Activated T-cell treated with anti-CD3 and anti-CD28 coated beads, Interleukin-2, amount 50 U/mL, for 72 hours (primary cell): ENCODE measurements around the gene RXYLT1. TPM values are rescaled to one million over a fixed set of nuclear protein-coding genes. Genes with fewer than 3 reads are reported as not detected.
"Not testable (repeated sequence)": the region's sequence is repeated elsewhere in the genome, so short reads cannot be mapped to it uniquely, and the experiment has no call there.

ENCODE experiments used
- ATAC-seq, 2 donors: fragments of 150-1000 bp; cut with Tn5 transposase; replicated peaks in 1 of 2; 2 replicates each; pipeline ENCODE4 v1.10.0; 2021; ENCODE audit warnings: moderate library complexity in 2 of 2, mild to moderate bottlenecking in 1 of 2
- DNase-seq, 2 donors: peaks; one replicate each; pipeline ENCODE4 v3.0.0; 2021 to 2022; ENCODE audit warnings: mixed read lengths in 1 of 2
- H3K27ac Mint-ChIP-seq: one replicate; pipeline ENCODE4 v1.8.0; 2022; ENCODE audit warnings: mild to moderate bottlenecking, moderate library complexity, mixed read lengths
- H3K27me3 Mint-ChIP-seq: one replicate; pipeline ENCODE4 v1.8.0; 2022; ENCODE audit warnings: low read depth, mixed read lengths
- H3K36me3 Mint-ChIP-seq, 2 donors: one replicate each; pipeline ENCODE4 v1.8.0; 2022; ENCODE audit warnings: mixed read lengths in 2 of 2, mild to moderate bottlenecking in 1 of 2; ENCODE audit not compliant: insufficient read depth in 2 of 2
- H3K4me1 Mint-ChIP-seq: one replicate; pipeline ENCODE4 v1.8.0; 2022; ENCODE audit warnings: low read depth, mixed read lengths
- H3K4me3 Mint-ChIP-seq, 2 donors: one replicate each; pipeline ENCODE4 v1.8.0; 2022; ENCODE audit warnings: mild to moderate bottlenecking in 2 of 2, mixed read lengths in 2 of 2, moderate library complexity in 2 of 2
- H3K9me3 Mint-ChIP-seq, 2 donors: one replicate each; pipeline ENCODE4 v1.8.0; 2022; ENCODE audit warnings: mixed read lengths in 2 of 2
- total RNA-seq, 2 donors: library from RNA; stranded (reverse); gene quantifications; one replicate each; pipeline ENCODE4 v1.2.3, GENCODE V29; 2022

The RXYLT1 gene
- total RNA-seq, 2 donors from 2014 or later = 15.0 to 20.1 TPM

DNA sequence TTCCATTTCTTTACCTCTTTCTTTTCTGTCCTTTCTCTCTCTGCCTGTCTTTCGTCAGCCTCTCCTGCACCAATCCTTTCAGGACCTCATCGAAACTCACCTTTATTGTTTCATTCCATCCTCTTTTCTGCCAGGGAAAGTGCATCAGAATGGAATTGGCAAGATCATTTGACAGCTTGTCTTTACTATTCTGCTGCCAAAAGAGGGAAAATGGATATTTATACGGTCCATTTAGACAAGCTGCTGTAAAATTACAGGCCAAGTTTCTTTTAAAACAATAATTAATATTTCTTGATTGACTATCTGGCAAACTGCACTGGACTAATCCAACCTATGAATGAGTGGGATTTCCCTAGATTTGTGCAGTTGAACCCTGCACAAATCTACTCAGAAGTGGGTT, 57.2 kb downstream of the RXYLT1 start:
- H3K27ac Mint-ChIP-seq = no peak overlapping the region
- no peaks in the 10 kb centered on the region for H3K36me3 Mint-ChIP-seq
- H3K4me1 Mint-ChIP-seq = no peaks in the 10 kb centered on the region
- H3K27me3 Mint-ChIP-seq = peaks cover 6% of the 10 kb centered on the region
- no peak for ATAC-seq
- H3K4me3 Mint-ChIP-seq = no peak overlapping the region
- no peak for DNase-seq
- H3K9me3 Mint-ChIP-seq = no peaks in the 10 kb centered on the region

DNA sequence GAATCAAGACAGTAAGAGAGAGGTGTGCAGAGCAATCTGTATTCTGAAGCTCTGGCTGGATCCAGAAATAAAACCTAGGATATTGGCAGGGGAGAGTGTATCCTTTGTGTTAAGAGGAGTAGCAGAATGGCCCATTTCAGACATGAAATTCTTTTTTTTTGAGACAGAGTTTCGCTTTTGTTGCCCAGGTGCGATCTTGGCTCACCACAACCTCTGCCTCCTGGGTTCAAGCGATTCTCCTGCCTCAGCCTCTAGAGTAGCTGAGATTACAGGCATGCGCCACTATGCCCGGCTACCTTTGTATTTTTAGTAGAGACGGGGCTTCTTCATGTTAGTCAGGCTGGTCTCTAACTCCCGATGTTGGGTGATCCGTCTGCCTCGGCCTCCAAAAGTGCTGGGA, 58.7 kb downstream of the RXYLT1 start:
- no peak overlapping the region for H3K4me3 Mint-ChIP-seq
- DNase-seq (no peak), ATAC-seq (no peak)
- H3K27ac Mint-ChIP-seq = no peak overlapping the region
- no peaks in the 10 kb centered on the region for H3K4me1 Mint-ChIP-seq
- H3K36me3 Mint-ChIP-seq = no peaks in the 10 kb centered on the region
- H3K27me3 Mint-ChIP-seq = peaks cover 6% of the 10 kb centered on the region
- H3K9me3 Mint-ChIP-seq = no peaks in the 10 kb centered on the region

DNA sequence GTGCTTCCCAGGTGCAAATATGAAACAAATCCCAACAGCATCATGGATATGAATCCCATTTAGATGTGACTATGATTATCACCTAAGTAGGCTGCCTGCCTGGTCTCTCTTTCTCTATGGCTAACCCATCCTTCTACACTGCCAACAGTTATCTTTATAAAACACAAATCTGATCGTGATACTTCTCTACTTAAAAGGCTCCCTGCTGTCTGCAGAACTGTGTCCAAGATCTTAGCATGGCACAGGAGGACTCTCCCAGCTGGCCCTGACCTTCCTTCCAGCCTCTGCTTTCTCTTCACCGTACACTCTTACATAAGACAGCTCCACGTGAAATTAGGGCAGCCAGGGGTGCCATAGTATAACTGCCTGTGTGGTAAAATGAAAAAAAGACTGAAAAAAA, 61.3 kb downstream of the RXYLT1 start:
- ATAC-seq (no peak), DNase-seq (no peak)
- no peak overlapping the region for H3K4me3 Mint-ChIP-seq

DNA sequence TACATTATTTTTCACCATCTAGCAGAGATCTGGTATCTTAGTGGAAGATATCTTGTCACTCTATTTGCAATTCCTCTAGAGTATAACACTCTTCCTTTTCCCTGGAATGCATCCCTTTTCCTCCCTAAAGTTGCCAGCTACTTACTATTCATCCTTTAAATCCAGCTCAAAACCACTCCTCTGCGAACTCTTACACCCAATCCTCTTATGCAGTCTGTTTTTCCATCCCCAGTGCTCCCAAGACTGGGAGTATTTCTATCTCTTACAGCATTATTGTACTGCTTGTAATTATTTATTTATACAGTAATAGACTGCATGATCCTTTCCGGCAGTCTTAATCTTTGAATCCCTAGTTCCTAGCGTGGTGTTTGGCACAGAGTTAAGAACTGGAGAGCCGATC, 61.9 kb downstream of the RXYLT1 start:
- H3K4me1 Mint-ChIP-seq = peaks cover 8% of the 10 kb centered on the region
- DNase-seq (no peak), ATAC-seq (no peak)
- H3K27me3 Mint-ChIP-seq = peaks cover 29% of the 10 kb centered on the region
- H3K27ac Mint-ChIP-seq = no peak overlapping the region
- no peaks in the 10 kb centered on the region for H3K36me3 Mint-ChIP-seq
- H3K4me3 Mint-ChIP-seq = no peak overlapping the region
- no peaks in the 10 kb centered on the region for H3K9me3 Mint-ChIP-seq

More for the DNA sequence above, 61.3 kb downstream of the RXYLT1 start:
- peaks cover 8% of the 10 kb centered on the region for H3K4me1 Mint-ChIP-seq
- peaks cover 23% of the 10 kb centered on the region for H3K27me3 Mint-ChIP-seq
- no peaks in the 10 kb centered on the region for H3K9me3 Mint-ChIP-seq
- no peaks in the 10 kb centered on the region for H3K36me3 Mint-ChIP-seq
- H3K27ac Mint-ChIP-seq = no peak overlapping the region

DNA sequence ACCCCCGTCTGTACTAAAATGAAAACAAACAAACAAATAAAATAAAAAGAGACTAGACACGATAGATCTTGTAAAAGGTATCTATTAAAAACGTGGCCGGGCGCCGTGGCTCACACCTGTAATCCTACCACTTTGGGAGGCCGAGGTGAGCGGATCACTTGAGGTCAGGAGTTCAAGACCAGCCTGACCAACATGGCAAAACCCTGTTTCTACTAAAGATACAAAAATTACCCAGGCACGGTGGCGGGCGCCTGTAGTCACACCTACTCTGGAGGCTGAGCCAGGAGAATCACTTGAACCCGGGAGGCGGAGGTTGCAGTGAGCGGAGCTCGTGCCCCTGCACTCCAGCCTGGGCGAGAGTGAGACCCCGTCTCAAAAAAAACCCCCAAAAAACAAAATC, 63.0 kb downstream of the RXYLT1 start:
- DNase-seq, H3K36me3 Mint-ChIP-seq, H3K27ac Mint-ChIP-seq, ATAC-seq, H3K4me1 Mint-ChIP-seq, H3K9me3 Mint-ChIP-seq: not testable (repeated sequence)
- Mint-ChIP-seq H3K27me3 (peaks cover 32% of the 10 kb centered on the region), H3K4me3 (peak overlapping the region; percentile 72 to 95)

DNA sequence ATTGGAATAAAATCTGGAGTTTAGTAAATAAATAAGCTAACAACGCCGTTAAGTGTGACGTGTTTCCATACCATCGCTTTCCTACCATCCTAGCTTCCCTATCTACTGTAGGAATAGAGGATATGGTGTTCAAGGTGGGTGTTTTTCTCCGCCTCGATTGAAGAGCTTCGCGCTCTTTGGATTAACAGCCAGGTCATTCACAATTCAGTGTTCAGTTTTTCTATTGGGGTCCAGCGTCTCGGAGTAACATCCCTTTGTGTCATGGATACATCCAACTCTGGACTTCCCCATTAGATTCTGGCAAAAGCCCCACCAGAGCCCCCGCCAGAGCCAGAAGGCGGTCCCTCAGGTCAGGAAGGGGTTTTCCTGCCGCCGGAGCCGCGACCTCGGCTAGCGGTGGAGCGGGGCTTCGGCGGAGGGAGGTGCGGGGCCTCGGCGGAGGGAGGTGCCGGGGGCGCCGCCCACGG, 63.6 kb downstream of the RXYLT1 start:
- Mint-ChIP-seq H3K4me3 (peak overlapping the region; percentile 72 to 95), H3K36me3 (no peaks in the 10 kb centered on the region), H3K27me3 (peaks cover 32% of the 10 kb centered on the region), H3K9me3 (no peaks in the 10 kb centered on the region), H3K27ac (no peak overlapping the region), H3K4me1 (peaks cover 8% of the 10 kb centered on the region)
- ATAC-seq = peak in 1 of 2 donors; percentile 62
- DNase-seq = no peak

DNA sequence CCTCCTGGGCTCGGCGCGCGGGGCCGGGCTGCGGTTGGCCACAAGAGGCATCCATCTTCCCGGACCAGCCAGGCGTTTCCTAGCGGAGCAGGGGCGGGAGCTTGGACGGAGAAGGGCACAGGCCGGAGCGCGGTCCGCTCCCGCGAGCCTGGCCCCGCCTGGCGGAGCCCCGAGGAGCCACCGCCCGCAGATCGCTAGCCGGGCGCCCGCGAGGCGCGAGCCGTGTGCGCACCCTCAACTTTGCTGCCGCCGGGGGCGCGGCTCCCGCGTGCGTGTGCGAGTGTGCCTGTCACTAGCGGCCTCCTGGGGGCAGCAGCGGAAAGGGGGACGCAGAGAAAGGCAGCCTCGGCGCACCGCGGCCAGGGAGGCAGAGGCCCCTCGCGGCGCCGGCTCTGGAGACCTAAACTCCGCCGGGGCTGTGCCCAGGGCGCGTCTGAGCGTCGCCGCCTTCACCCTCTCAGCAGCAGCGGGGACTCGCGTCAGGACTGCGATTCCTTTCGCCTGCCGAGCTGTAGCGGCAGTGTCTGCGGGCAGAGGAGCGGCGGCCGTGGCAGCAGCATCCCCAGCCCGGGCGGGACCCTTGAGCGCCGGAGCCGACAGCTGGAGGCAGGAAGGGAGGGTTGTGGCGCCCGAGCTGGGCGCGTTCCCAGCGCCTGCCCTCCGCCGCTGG, 64.1 kb downstream of the RXYLT1 start:
- Mint-ChIP-seq H3K27me3 (peaks cover 32% of the 10 kb centered on the region), H3K4me3 (peak overlapping the region; percentile 66 to 95), H3K4me1 (peaks cover 8% of the 10 kb centered on the region), H3K9me3 (no peaks in the 10 kb centered on the region), H3K27ac (no peak overlapping the region), H3K36me3 (no peaks in the 10 kb centered on the region)
- peak; percentile 87 to 89 for DNase-seq
- peak; percentile 97 to 98 for ATAC-seq

DNA sequence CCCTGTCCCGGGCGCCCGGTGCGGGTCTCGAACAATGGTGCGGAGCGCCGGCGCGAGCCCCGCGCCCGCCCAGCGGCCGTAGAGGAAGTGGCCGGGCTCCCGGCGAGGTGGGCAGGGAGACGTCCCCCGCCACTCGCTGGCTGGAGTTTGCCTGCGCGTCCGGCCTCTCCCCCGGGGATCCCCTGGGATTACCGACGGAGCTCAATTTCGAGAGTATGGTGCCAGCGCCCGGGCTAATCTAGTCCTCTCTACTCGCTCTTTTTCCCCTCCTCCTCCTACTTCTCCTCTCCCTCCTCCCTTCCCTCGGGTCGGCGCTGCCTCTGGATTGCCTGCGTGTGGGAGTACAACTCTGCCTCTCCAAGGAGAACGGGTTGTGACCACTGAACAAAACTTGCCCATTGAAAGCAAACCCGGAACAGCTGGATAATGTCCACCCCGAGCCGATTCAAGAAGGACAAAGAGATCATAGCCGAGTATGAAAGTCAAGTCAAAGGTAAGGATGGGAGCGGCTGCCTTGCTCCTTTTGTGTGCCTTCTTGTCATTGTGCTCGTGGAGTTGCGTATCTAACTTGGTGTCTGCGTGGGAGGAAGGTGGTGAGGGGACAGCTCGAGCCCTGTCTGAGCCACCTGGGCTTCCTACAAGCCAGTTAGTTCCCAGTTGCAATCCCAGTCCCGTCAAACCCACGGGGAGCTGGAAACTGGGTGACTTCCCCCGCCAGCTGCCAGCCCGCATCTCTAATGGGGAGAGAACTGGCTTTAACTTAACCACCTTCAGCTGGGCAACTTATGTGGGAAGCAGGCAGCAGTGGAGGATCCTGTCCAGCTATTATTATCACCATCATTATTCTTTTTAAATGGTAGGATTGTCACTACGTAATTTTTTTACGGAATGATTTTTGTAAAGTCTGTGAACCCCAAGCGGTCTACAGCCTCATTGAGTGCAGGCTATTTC, 65.0 kb downstream of the RXYLT1 start, which contains the start of gene SRGAP1:
TSS of gene SRGAP1 (plus strand) at position 310 of the 951 bp plus-strand sequence. CDS start at position 427, 117 bp downstream.
- Mint-ChIP-seq H3K4me3 (peak within 1 kb of the TSS; percentile 89 to 95), H3K27ac (no peak within 1 kb of the TSS), H3K4me1 (peaks cover 8% of the 10 kb centered on the region), H3K9me3 (no peaks in the 10 kb centered on the region), H3K36me3 (no peaks in the 10 kb centered on the region), H3K27me3 (peaks cover 33% of the 10 kb centered on the region)
- ATAC-seq = no peak
- DNase-seq = no peak

DNA sequence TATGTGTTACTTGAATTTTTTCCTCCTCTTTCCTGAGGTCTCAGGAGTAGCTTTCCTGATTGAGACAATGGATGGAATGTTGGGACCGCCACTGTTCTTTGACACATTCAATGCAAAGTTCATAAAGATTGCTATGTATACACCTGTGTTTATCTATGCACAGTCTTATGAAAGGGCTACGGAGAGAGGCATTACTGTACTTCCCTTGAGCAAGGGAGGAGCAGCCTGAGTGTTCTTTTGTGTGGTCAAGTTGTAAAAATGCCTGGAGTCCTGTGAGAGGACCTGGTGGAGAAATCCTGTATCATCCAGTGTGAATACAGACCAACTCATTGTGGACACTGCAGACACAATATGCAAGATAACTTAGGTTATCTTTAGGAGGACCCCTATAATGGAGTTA, 66.0 kb downstream of the RXYLT1 start:
- Mint-ChIP-seq H3K9me3 (no peaks in the 10 kb centered on the region), H3K27me3 (peaks cover 36% of the 10 kb centered on the region), H3K4me3 (no peak overlapping the region), H3K36me3 (no peaks in the 10 kb centered on the region), H3K4me1 (peaks cover 8% of the 10 kb centered on the region), H3K27ac (no peak overlapping the region)
- DNase-seq (no peak), ATAC-seq (no peak)

DNA sequence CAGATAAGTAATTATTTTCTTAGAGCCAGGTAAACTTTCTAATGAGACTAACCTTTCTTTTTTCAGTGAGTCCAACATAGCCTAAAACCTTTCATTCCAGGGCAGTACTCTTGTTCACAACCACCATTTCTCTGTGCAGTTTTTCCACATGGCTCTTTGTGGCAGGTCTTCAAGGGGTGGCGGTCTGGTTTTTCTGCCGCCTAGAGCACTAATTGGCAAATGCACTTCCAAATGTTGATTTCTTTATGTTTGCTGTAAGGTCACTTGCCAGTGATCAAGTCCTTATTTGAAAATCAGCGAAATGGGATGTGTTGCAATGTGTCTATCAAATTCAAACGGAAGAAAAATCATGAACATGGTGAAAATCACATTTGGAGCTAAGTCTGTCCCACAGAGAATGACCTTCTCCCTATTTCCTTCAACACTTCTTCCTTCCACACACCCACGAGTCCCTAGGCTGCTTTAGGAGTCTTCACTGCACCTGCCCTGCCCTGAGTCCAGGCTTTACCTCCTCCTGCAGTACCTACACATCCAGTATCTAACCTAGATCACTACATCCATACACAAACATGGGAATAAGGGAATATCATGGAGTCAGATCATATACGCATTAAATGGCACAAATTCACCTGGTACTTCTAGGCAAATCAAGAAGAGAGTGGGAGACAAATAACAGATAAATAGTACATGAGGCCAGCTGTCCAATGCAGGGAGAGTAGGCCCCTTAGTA, 66.7 kb downstream of the RXYLT1 start:
- Mint-ChIP-seq H3K27ac (no peak overlapping the region), H3K27me3 (peaks cover 36% of the 10 kb centered on the region), H3K4me3 (no peak overlapping the region), H3K9me3 (no peaks in the 10 kb centered on the region), H3K4me1 (peaks cover 8% of the 10 kb centered on the region), H3K36me3 (no peaks in the 10 kb centered on the region)
- ATAC-seq (no peak), DNase-seq (no peak)

DNA sequence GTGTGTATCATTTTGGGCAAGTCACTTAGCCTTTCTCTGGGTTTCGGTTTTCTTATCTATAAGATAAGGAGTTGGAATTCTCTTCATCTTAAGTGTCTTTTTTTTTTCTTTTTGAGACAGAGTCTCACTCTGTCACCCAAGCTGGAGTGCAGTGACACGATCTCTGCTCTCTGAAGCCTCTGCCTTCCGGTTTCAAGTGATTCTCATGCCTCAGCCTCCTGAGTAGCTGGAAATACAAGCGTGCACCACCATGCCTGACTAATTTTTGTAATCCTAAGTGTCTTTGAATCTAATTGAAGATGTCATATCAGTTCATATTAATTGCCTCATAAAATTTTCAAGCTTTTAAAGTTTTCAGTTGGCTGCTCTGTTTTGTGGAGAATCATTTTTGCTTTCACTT, 68.7 kb downstream of the RXYLT1 start:
- no peak for DNase-seq
- Mint-ChIP-seq H3K27me3 (peaks cover 36% of the 10 kb centered on the region), H3K9me3 (no peaks in the 10 kb centered on the region), H3K4me3 (no peak overlapping the region), H3K36me3 (no peaks in the 10 kb centered on the region), H3K27ac (no peak overlapping the region), H3K4me1 (peaks cover 8% of the 10 kb centered on the region)
- ATAC-seq = no peak

DNA sequence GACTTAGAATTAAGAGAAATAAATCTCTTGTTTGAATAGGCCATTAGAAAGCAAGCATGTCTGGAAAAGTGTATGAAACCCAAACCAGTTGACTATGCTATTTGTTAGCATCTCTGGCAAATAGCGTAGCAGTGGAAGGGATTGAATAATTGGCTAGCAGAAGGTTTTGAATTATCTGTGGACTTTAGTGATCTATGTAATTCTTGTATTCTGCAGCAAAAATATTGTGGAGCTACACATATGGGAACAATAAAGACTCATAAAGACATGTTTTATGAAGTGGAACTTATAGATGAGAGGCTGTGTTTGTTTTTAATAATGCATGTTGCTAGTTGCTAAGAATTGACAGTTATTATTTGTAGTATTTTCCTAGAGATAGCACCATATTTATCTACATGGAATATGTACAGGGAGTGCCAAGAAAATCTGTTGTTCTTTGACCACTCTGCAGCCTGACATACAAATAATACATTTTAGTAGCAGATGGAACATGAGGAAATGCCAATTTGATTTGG, 69.5 kb downstream of the RXYLT1 start:
- Mint-ChIP-seq H3K27me3 (peaks cover 36% of the 10 kb centered on the region), H3K9me3 (no peaks in the 10 kb centered on the region), H3K27ac (no peak overlapping the region), H3K4me3 (no peak overlapping the region), H3K36me3 (no peaks in the 10 kb centered on the region), H3K4me1 (peaks cover 8% of the 10 kb centered on the region)
- DNase-seq (no peak), ATAC-seq (no peak)
